ENCODE results near the gene ARPC4. TPM values are rescaled to one million over a fixed set of nuclear protein-coding genes. Genes with fewer than 3 reads are reported as not detected.

The ARPC4 gene
- total and polyA plus RNA-seq, 2 of the 13 experiments (the other 11 are each of a cell fraction or from before 2014, with no cell fraction given): 30.1 to 83.6 TPM

GRCh38 chr3:9843715-9844438 is 51.0 kb downstream of the ARPC4 start, which contains the start of gene RPUSD3 (continued):
- TF ChIP-seq, protein P1, sequence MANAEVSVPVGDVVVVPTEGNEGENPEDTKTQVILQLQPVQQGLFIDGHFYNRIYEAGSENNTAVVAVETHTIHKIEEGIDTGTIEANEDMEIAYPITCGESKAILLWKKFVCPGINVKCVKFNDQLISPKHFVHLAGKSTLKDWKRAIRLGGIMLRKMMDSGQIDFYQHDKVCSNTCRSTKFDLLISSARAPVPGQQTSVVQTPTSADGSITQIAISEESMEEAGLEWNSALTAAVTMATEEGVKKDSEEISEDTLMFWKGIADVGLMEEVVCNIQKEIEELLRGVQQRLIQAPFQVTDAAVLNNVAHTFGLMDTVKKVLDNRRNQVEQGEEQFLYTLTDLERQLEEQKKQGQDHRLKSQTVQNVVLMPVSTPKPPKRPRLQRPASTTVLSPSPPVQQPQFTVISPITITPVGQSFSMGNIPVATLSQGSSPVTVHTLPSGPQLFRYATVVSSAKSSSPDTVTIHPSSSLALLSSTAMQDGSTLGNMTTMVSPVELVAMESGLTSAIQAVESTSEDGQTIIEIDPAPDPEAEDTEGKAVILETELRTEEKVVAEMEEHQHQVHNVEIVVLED (CRISPR knock-in tag; IDR thresholded peaks at IDR 0.05; ENCODE audit: borderline replicate concordance): peak; percentile 68; the same call in 1 of the 2 replicates
- peak; percentile 14; the same call in 1 of the 2 replicates for TF ChIP-seq MNT (IDR thresholded peaks at IDR 0.05)
- TF ChIP-seq ZNF20 (CRISPR knock-in tag; IDR thresholded peaks at IDR 0.05): peak; percentile 70; the same call in 1 of the 2 replicates
- 0 out of 2 replicates have a peak, but pooled peaks have one; percentile 75 for TF ChIP-seq RELA (CRISPR knock-in tag; IDR thresholded peaks at IDR 0.05)
- TF ChIP-seq SRF (IDR thresholded peaks at IDR 0.05; ENCODE audit: low read depth, low read length): 0 out of 2 replicates have a peak, but pooled peaks have one; percentile 8
- 0 out of 2 replicates have a peak, but pooled peaks have one; percentile 48 for TF ChIP-seq ZBTB3 (CRISPR knock-in tag; IDR thresholded peaks at IDR 0.05; ENCODE audit: borderline replicate concordance, low read depth)
- peak; percentile 34; the same call in 1 of the 2 replicates for TF ChIP-seq CREB1 (IDR thresholded peaks at IDR 0.05)
- TF ChIP-seq CREB1 (CRISPR knock-in tag; IDR thresholded peaks at IDR 0.05): peak; percentile 32; the same call in 1 of the 2 replicates
- TF ChIP-seq ELF3 (CRISPR knock-in tag; IDR thresholded peaks at IDR 0.05): peak; percentile 54; the same call in 1 of the 2 replicates
- TF ChIP-seq PBX2 (CRISPR knock-in tag; IDR thresholded peaks at IDR 0.05): peak; percentile 98
- TF ChIP-seq, protein P2, sequence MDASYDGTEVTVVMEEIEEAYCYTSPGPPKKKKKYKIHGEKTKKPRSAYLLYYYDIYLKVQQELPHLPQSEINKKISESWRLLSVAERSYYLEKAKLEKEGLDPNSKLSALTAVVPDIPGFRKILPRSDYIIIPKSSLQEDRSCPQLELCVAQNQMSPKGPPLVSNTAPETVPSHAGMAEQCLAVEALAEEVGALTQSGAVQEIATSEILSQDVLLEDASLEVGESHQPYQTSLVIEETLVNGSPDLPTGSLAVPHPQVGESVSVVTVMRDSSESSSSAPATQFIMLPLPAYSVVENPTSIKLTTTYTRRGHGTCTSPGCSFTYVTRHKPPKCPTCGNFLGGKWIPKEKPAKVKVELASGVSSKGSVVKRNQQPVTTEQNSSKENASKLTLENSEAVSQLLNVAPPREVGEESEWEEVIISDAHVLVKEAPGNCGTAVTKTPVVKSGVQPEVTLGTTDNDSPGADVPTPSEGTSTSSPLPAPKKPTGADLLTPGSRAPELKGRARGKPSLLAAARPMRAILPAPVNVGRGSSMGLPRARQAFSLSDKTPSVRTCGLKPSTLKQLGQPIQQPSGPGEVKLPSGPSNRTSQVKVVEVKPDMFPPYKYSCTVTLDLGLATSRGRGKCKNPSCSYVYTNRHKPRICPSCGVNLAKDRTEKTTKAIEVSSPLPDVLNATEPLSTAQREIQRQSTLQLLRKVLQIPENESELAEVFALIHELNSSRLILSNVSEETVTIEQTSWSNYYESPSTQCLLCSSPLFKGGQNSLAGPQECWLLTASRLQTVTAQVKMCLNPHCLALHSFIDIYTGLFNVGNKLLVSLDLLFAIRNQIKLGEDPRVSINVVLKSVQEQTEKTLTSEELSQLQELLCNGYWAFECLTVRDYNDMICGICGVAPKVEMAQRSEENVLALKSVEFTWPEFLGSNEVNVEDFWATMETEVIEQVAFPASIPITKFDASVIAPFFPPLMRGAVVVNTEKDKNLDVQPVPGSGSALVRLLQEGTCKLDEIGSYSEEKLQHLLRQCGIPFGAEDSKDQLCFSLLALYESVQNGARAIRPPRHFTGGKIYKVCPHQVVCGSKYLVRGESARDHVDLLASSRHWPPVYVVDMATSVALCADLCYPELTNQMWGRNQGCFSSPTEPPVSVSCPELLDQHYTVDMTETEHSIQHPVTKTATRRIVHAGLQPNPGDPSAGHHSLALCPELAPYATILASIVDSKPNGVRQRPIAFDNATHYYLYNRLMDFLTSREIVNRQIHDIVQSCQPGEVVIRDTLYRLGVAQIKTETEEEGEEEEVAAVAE (CRISPR knock-in tag; IDR thresholded peaks at IDR 0.05; ENCODE audit: borderline replicate concordance): peak; percentile 72; the same call in 1 of the 2 replicates
- peak; percentile 76 for TF ChIP-seq MAX (IDR thresholded peaks at IDR 0.05)
- no peak for TF ChIP-seq STAT5B (CRISPR knock-in tag; IDR thresholded peaks at IDR 0.05)
- TF ChIP-seq FOXP4 (CRISPR knock-in tag; IDR thresholded peaks at IDR 0.05): 0 out of 2 replicates have a peak, but pooled peaks have one; percentile 10
- TF ChIP-seq TERF1 (CRISPR knock-in tag; IDR thresholded peaks at IDR 0.05): no peak

All from HepG2 (cell line).